ENCODE measurements around the gene BEST4. TPM values are rescaled to one million over a fixed set of nuclear protein-coding genes. Genes with fewer than 3 reads are reported as not detected.

The BEST4 gene
- total RNA-seq, 2 donors from 2014 or later, result 4.1 TPM; not detected in 1

DNA sequence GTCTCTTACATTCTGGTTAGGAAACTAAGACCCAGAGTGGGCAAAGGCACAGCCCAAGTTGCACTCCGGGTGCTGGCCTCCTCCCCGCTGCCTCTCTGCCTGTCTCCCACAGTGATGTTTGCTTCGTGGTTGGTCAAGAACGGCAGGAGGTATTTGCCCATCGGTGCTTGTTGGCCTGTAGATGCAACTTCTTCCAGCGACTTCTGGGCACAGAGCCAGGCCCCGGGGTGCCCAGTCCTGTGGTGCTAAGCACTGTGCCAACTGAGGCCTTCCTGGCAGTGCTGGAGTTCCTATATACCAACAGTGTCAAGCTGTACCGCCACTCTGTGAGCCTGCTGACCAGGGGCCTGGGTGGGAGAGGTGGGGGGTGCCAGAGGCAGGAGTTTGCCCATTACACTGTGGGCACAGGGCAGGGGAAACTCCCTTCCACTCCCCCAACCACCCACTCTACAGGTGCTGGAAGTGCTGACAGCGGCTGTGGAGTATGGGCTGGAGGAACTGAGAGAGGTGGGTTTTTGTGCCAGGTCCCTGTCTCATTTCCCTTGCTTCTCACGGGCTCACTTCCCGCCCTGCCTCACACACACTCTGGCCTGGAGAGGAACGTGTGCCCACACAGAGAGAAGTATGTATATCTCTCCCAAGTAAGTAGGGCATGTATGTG, 22.3 kb upstream of the BEST4 start:
- peak overlapping the region; percentile 59 for H3K4me3 ChIP-seq

DNA sequence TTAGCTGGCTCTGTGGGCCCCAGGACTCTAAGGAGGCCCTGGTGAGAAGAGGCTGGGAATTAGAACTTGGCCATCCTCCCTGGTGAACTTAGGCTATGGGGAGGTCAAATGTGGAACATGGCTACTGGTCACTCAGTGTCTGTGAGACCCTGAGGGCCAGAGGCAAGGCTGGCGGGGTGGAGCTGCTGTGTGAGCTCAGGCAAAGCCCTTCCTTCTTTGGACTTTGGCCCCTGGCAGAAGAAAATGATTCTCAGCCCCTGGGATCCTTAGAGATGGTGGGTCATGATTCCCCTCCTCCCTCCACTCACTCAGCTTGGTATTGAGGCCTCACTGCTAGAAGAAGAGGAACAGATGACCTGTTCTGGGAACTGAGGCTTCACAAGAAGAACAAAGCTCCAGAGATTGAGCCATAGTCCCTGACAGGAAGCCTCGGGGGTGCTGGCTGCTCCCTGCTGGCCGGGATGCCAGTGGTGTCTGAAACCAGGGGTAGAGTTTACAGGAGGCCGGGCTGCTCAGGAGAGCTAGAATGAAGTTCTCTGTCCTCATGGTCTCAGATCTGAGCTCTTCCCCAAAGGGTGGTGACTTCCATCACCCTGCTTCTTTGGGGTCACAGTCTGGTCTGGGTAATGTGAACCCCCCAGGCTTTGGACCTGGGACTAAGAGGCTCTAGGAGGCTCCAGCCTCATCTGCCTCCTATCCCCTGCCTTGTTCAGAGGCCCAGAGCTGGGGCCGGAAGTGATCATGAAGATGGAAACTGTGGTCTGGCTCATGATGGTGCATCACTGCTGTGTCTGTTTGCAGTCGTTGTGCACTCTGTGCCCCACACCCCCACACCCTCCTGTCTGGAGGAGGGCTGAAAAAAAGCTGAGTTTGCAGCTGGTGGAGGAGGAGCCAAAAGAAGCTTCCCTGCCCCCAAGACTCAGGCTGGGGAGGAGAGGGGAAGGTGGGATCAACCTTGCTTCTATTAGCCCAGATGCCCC, 21.3 kb upstream of the BEST4 start:
- H3K27ac ChIP-seq, result peak overlapping the region; percentile 99 to 100
- no peak for ATAC-seq (ENCODE audit: insufficient number of reproducible peaks, low FRiP score, low read depth)
- H3K4me3 ChIP-seq, result peak overlapping the region; percentile 59
- H3K4me1 ChIP-seq (ENCODE audit: control insufficient read depth in 1 of 2, low read depth in 2 of 2), result peaks cover 54 to 92% of the 10 kb centered on the region in 2 donors
- H3K36me3 ChIP-seq, result peaks cover 24% of the 10 kb centered on the region
- no peak for DNase-seq (ENCODE audit: low spot score)
- no peaks in the 10 kb centered on the region for H3K9me3 ChIP-seq
- no peaks in the 10 kb centered on the region for H3K27me3 ChIP-seq (replicated peaks; ENCODE audit: insufficient read depth)
- TF ChIP-seq, protein P1, sequence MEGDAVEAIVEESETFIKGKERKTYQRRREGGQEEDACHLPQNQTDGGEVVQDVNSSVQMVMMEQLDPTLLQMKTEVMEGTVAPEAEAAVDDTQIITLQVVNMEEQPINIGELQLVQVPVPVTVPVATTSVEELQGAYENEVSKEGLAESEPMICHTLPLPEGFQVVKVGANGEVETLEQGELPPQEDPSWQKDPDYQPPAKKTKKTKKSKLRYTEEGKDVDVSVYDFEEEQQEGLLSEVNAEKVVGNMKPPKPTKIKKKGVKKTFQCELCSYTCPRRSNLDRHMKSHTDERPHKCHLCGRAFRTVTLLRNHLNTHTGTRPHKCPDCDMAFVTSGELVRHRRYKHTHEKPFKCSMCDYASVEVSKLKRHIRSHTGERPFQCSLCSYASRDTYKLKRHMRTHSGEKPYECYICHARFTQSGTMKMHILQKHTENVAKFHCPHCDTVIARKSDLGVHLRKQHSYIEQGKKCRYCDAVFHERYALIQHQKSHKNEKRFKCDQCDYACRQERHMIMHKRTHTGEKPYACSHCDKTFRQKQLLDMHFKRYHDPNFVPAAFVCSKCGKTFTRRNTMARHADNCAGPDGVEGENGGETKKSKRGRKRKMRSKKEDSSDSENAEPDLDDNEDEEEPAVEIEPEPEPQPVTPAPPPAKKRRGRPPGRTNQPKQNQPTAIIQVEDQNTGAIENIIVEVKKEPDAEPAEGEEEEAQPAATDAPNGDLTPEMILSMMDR (IDR thresholded peaks at IDR 0.05), result no peak

More for the DNA sequence above, 22.3 kb upstream of the BEST4 start:
- no peaks in the 10 kb centered on the region for H3K9me3 ChIP-seq
- peak overlapping the region; percentile 99 to 100 for H3K27ac ChIP-seq
- DNase-seq (ENCODE audit: low spot score), result no peak
- H3K36me3 ChIP-seq, result peaks cover 17% of the 10 kb centered on the region
- peaks cover 54 to 82% of the 10 kb centered on the region in 2 donors for H3K4me1 ChIP-seq (ENCODE audit: control insufficient read depth in 1 of 2, low read depth in 2 of 2)
- TF ChIP-seq, protein P1 (IDR thresholded peaks at IDR 0.05), result no peak
- ATAC-seq (ENCODE audit: insufficient number of reproducible peaks, low FRiP score, low read depth), result no peak
- H3K27me3 ChIP-seq (replicated peaks; ENCODE audit: insufficient read depth), result no peaks in the 10 kb centered on the region

DNA sequence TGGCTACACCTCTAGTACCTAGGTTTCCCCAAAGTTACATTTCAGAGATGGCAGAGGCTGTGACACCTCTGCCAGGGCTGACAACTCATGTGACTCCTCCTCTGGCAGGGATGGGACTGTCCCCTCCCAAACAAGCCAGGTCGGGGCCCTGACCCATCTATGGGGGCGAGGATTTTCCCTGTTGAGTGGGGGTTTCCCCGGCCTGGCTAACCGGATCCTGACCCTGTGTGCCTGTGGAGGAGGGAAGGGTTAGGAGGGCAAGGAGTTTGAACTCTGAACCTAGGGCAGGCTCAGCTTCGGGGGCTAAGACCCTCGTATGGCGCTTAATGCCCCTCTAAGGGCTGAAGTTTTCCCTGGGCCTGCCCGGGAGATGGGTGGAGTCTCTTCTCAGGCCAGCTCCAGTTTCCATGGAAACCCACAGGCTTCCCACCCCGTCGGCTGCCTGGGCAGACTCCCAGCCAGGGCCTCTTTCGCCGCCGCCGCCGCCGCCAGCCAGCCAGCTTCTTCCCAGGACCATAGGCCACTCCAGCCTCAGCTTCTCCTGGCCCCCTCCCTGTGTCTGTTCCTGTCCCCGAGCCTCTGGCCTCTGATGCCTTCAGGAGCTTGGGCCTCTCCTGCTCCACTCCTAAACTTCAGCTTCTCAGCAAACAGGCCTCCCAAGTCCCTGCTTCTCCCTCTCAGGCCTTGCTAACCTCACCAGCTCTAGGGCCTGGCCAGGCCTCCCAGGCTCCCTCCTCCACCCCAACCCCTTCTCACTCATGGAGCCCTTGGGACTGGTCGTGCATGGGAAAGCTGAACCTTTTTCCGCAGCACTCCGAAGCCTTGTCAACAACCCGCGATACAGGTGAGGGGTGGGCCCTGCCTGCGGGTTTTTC, 20.3 kb upstream of the BEST4 start, which contains the start of gene BTBD19:
TSS of gene BTBD19 (plus strand) at position 461 of the 875 bp plus-strand sequence. CDS start at position 759, 298 bp downstream.
- no peak for DNase-seq (ENCODE audit: low spot score)
- TF ChIP-seq, protein P1 (IDR thresholded peaks at IDR 0.05), result no peak

DNA sequence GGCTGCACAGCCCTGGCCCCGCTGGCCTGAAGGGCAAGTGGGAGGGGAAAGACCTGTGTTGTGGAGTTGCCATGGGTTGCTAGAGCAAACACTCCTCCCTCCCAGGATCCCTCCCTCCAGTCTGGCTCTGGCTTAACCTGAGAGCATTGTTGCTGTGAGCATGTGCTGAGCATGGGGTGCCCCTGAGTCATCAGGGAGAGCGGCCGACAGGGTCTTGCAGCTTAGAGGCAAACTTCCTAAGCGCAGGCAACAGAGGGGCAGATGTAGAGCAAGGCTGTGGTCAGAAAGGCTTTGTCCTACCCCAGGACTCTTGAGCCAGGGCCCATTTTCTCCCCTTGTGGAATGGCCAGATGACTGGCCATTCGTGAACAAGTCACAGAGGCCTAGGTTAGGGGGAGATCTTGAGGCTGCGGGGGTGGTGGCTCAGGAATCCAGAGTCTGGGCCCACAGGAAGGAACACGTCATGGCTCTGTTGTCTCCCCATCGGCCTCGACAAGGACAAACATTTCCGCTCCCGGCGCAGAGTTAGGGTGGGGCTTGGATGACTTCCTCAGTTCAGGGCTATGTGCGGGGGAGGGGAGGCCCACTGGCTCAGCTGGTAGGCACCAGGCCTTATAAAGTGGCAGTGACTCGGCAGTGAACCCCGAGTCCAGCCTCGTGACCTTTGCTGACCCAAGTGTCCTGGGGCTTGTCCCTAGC, 19.5 kb upstream of the BEST4 start:
- Histone ChIP-seq H3K27me3 (replicated peaks; ENCODE audit: insufficient read depth) (no peaks in the 10 kb centered on the region), H3K4me1 (ENCODE audit: control insufficient read depth in 1 of 2, low read depth in 2 of 2) (peaks cover 64 to 100% of the 10 kb centered on the region in 2 donors), H3K27ac (peak overlapping the region; percentile 99 to 100), H3K4me3 (peak overlapping the region; percentile 59), H3K9me3 (no peaks in the 10 kb centered on the region), H3K36me3 (peaks cover 33% of the 10 kb centered on the region)
- ATAC-seq (ENCODE audit: insufficient number of reproducible peaks, low FRiP score, low read depth) (peak; percentile 75), DNase-seq (ENCODE audit: low spot score) (peak; percentile 98)
- TF ChIP-seq, protein P1 (IDR thresholded peaks at IDR 0.05), result no peak

More for the DNA sequence above, 20.3 kb upstream of the BEST4 start, which contains the start of gene BTBD19:
- Histone ChIP-seq H3K9me3 (no peaks in the 10 kb centered on the region), H3K4me1 (ENCODE audit: control insufficient read depth in 1 of 2, low read depth in 2 of 2) (peaks cover 57 to 100% of the 10 kb centered on the region in 2 donors), H3K27ac (peak within 1 kb of the TSS; percentile 99 to 100), H3K4me3 (peak within 1 kb of the TSS; percentile 59), H3K27me3 (replicated peaks; ENCODE audit: insufficient read depth) (no peaks in the 10 kb centered on the region), H3K36me3 (peaks cover 28% of the 10 kb centered on the region)
- peak; percentile 23 for ATAC-seq (ENCODE audit: insufficient number of reproducible peaks, low FRiP score, low read depth)
